Mesenchymal stem cell (in vitro differentiated cells and primary cell): ENCODE data around the gene NCR2. TPM values are rescaled to one million over a fixed set of nuclear protein-coding genes. Genes with fewer than 3 reads are reported as not detected.

Source experiments
- DNase-seq: peaks from one replicate; pipeline ENCODE4 v3.0.0-alpha.2; 2013
- H2AFZ ChIP-seq: one replicate; pipeline ENCODE4 v1.6.1; 2013; ENCODE audit warnings: low read depth, mild to moderate bottlenecking, control low read depth, inconsistent platforms, low read length, moderate library complexity
- H2AK5ac ChIP-seq: 2 replicates; pipeline ENCODE4 v1.6.1; 2013; ENCODE audit warnings: low read length, moderate library complexity, mild to moderate bottlenecking, inconsistent platforms; ENCODE audit not compliant: severe bottlenecking
- H2BK120ac ChIP-seq: one replicate; pipeline ENCODE4 v1.6.1; 2013; ENCODE audit warnings: low read depth, mild to moderate bottlenecking, inconsistent platforms, low read length, moderate library complexity
- H2BK12ac ChIP-seq, 2 experiments: one replicate each; pipeline ENCODE4 v1.6.1; 2013; ENCODE audit warnings: inconsistent platforms in 2 of 2, low read length in 2 of 2, mild to moderate bottlenecking in 2 of 2, moderate library complexity in 2 of 2, control low read depth in 1 of 2
- H2BK15ac ChIP-seq: one replicate; pipeline ENCODE4 v1.6.1; 2013; ENCODE audit warnings: mild to moderate bottlenecking, low read depth, inconsistent platforms; ENCODE audit not compliant: poor library complexity, severe bottlenecking
- H2BK5ac ChIP-seq: 2 replicates; pipeline ENCODE4 v1.6.1; 2013; ENCODE audit warnings: low read depth, mild to moderate bottlenecking, low read length, control low read depth, inconsistent platforms; ENCODE audit not compliant: poor library complexity, severe bottlenecking
- H3K14ac ChIP-seq, 2 experiments: one replicate each; pipeline ENCODE4 v1.6.1; 2013; ENCODE audit warnings: inconsistent platforms in 2 of 2, low read length in 2 of 2, control low read depth in 1 of 2, mild to moderate bottlenecking in 1 of 2, moderate library complexity in 1 of 2
- H3K18ac ChIP-seq, 2 experiments: one replicate each; pipeline ENCODE4 v1.6.1; 2013; ENCODE audit warnings: inconsistent platforms in 2 of 2, low read length in 2 of 2, control low read depth in 1 of 2, low read depth in 1 of 2, mild to moderate bottlenecking in 1 of 2
- H3K23ac ChIP-seq, 2 experiments: one replicate each; pipeline ENCODE4 v1.6.1; 2013; ENCODE audit warnings: inconsistent platforms in 2 of 2, low read length in 2 of 2, mild to moderate bottlenecking in 2 of 2, moderate library complexity in 2 of 2, control low read depth in 1 of 2
- H3K27ac ChIP-seq: 2 replicates; pipeline ENCODE4 v1.5.1; 2013; ENCODE audit warnings: mild to moderate bottlenecking, moderate library complexity, low read length, control low read depth, inconsistent platforms; ENCODE audit not compliant: poor library complexity, severe bottlenecking
- H3K27me3 ChIP-seq, 2 experiments: 2 replicates each; pipeline versions ENCODE4 v1.6.1 to v1.7.0; 2013; ENCODE audit warnings: low read length in 2 of 2, mild to moderate bottlenecking in 2 of 2, moderate library complexity in 2 of 2, control low read depth in 1 of 2, inconsistent platforms in 1 of 2; ENCODE audit not compliant: control insufficient read depth in 1 of 2, insufficient read depth in 1 of 2
- H3K36me3 ChIP-seq, 2 experiments: 2 replicates each; pipeline versions ENCODE4 v1.6.1 to v1.7.0; 2013; ENCODE audit warnings: low read length in 2 of 2, control low read depth in 1 of 2, inconsistent platforms in 1 of 2, low read depth in 1 of 2, mild to moderate bottlenecking in 1 of 2; ENCODE audit not compliant: insufficient read depth in 2 of 2, control insufficient read depth in 1 of 2
- H3K4ac ChIP-seq, 2 experiments: one replicate each; pipeline ENCODE4 v1.6.1; 2013; ENCODE audit warnings: inconsistent platforms in 2 of 2, low read length in 2 of 2, mild to moderate bottlenecking in 2 of 2, moderate library complexity in 2 of 2, control low read depth in 1 of 2, low read depth in 1 of 2
- H3K4me1 ChIP-seq: 2 replicates; pipeline ENCODE4 v1.6.1; 2013; ENCODE audit warnings: low read depth, low read length, control low read depth; ENCODE audit not compliant: control insufficient read depth, insufficient read depth
- H3K4me2 ChIP-seq: 2 replicates; pipeline ENCODE4 v1.6.1; 2013; ENCODE audit warnings: low read length, mild to moderate bottlenecking, inconsistent platforms; ENCODE audit not compliant: poor library complexity, severe bottlenecking
- H3K4me3 ChIP-seq, 2 experiments: 2 replicates each; pipeline versions ENCODE4 v1.5.1 to v1.7.0; 2013; ENCODE audit warnings: low read length in 2 of 2, mild to moderate bottlenecking in 2 of 2, control low read depth in 1 of 2, low read depth in 1 of 2; ENCODE audit not compliant: insufficient read depth in 1 of 2
- H3K79me1 ChIP-seq: replicated peaks from 2 replicates; pipeline ENCODE4 v1.6.1; 2013; ENCODE audit warnings: mild to moderate bottlenecking, control low read depth, low read length, inconsistent platforms; ENCODE audit not compliant: poor library complexity, severe bottlenecking
- H3K9ac ChIP-seq: 2 replicates; pipeline ENCODE4 v1.7.0; 2013; ENCODE audit warnings: mild to moderate bottlenecking, low read length, moderate library complexity
- H3K9me3 ChIP-seq: 2 replicates; pipeline ENCODE4 v1.7.0; 2013; ENCODE audit warnings: mild to moderate bottlenecking, low read length; ENCODE audit not compliant: control insufficient read depth
- H4K8ac ChIP-seq: one replicate; pipeline ENCODE4 v1.6.1; 2013; ENCODE audit warnings: inconsistent platforms, mild to moderate bottlenecking, low read length, moderate library complexity
- H4K91ac ChIP-seq: one replicate; pipeline ENCODE4 v1.6.1; 2013; ENCODE audit warnings: mild to moderate bottlenecking, low read length, inconsistent platforms
- WGBS: methylation state at CpG from one replicate; pipeline ENCODE4 v1.1.7; 2013; ENCODE audit warnings: mixed read lengths; 5-methylcytosine and 5-hydroxymethylcytosine counted together
- small RNA-seq: library from polyadenylated mRNA; stranded (forward); fragments of <200 nt; extraction: miRNeasy Mini kit (QIAGEN cat#:217004); gene quantifications from one replicate; pipeline ENCODE3, GENCODE V24; 2013; ENCODE audit warnings: low read depth

Gene NCR2

DNA sequence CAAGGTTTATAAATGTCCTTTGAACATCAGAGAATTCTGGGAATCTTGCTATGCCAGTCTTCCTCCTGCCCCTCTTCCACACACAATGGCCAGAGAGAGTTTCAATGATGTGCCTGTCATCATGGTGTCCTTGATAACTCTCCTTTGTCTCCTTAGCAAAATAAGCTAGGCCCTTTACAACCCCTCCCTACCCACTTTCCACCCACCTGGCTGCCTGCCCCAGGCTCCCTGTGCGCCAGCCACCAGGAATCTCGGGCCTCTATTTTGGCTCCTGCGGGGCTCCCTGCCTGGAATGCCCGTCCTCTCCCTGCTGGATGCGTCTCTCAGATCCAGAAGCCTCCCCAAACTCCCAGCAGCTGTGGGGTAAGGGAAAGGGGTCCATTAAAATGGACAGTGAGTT, 60.9 kb downstream of the NCR2 start:
- H3K27ac ChIP-seq: no peak overlapping the region
- no peak overlapping the region for H2BK15ac ChIP-seq
- H3K4me3 ChIP-seq: no peak overlapping the region
- H3K36me3 ChIP-seq: no peaks in the 10 kb centered on the region
- H3K4me1 ChIP-seq: no peaks in the 10 kb centered on the region
- H3K9ac ChIP-seq: no peak overlapping the region
- no peak overlapping the region for H3K4me2 ChIP-seq
- H2BK5ac ChIP-seq: no peak overlapping the region
- H3K27me3 ChIP-seq: peaks cover 47 to 62% of the 10 kb centered on the region in 2 experiments
- H2AFZ ChIP-seq: no peak overlapping the region
- DNase-seq: no peak
- H3K14ac ChIP-seq: no peak overlapping the region
- no peak overlapping the region for H4K91ac ChIP-seq
- H3K79me1 ChIP-seq: no peaks in the 10 kb centered on the region
- 48% methylated on average over 5 of the region's 5 CpGs for WGBS
- H2BK120ac ChIP-seq: no peak overlapping the region
- peaks cover 17% of the 10 kb centered on the region for H3K9me3 ChIP-seq
- H3K18ac ChIP-seq: no peak overlapping the region
- H2BK12ac ChIP-seq: no peak overlapping the region
- H4K8ac ChIP-seq: no peak overlapping the region
- H3K4ac ChIP-seq: no peak overlapping the region
- H3K23ac ChIP-seq: no peak overlapping the region
- H2AK5ac ChIP-seq: no peak overlapping the region

DNA sequence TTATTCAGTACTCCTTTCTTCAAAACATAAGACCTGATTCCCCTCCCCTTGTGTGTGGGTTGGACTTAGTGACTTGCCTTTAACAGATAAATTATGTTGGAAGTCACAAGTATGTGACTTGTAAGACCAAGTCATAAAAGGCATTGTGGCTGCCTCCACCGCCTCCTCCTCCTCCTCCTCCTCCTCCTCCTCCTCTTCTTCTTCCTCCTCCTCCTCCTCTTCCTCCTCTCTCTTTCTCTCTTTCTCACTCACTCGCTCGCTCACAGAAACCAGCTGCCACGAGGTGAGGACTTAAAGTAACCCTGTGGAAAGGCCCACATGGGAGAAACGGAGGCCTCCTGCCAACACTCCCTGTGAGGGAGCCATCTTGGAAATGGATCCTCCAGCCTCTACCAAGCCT, 64.0 kb downstream of the NCR2 start:
- WGBS: 72% methylated on average over 5 of the region's 5 CpGs
- H2AFZ ChIP-seq: no peak overlapping the region

More for the DNA sequence above, 64.0 kb downstream of the NCR2 start:
- Histone ChIP-seq H2BK12ac (no peak overlapping the region), H3K79me1 (no peaks in the 10 kb centered on the region), H2AK5ac (no peak overlapping the region), H4K8ac (no peak overlapping the region), H3K9ac (no peak overlapping the region), H3K18ac (no peak overlapping the region), H3K4me3 (no peak overlapping the region), H3K27me3 (peaks cover 64 to 77% of the 10 kb centered on the region in 2 experiments), H3K9me3 (peaks cover 12% of the 10 kb centered on the region), H2BK120ac (no peak overlapping the region), H3K4me2 (no peak overlapping the region), H2BK5ac (no peak overlapping the region), H3K4me1 (no peaks in the 10 kb centered on the region), H3K36me3 (no peaks in the 10 kb centered on the region), H2BK15ac (no peak overlapping the region), H3K14ac (no peak overlapping the region), H3K27ac (no peak overlapping the region), H3K23ac (no peak overlapping the region), H3K4ac (no peak overlapping the region), H4K91ac (no peak overlapping the region)
- no peak for DNase-seq

Small RNAs within 50 kb of the gene (small RNA-seq; reads per million reads assigned to genes)
- gene RNU6-643P: not detected
